Astrocyte (in vitro differentiated cells and primary cell): Measurements from ENCODE around the gene C6orf136. TPM values are rescaled to one million over a fixed set of nuclear protein-coding genes. Genes with fewer than 3 reads are reported as not detected.

Source experiments
- DNase-seq: peaks from one replicate; pipeline ENCODE4 v3.0.0-alpha.2; 2010; ENCODE audit warnings: low read depth
- FAIRE-seq: peaks from 2 replicates; lab custom pipeline; 2011; peaks lifted over from hg19 to GRCh38; lab: Jason Lieb, UNC
- H2AFZ ChIP-seq: 2 replicates; pipeline ENCODE4 v1.6.0; 2012; ENCODE audit warnings: low read depth, low read length, inconsistent platforms
- H3K27ac ChIP-seq: 2 replicates; pipeline ENCODE4 v1.5.1; 2011; ENCODE audit warnings: low read depth, low read length, inconsistent platforms
- H3K27me3 ChIP-seq: 2 replicates; pipeline ENCODE4 v1.6.0; 2011; ENCODE audit warnings: low read length, inconsistent platforms; ENCODE audit not compliant: insufficient read depth
- H3K36me3 ChIP-seq: 2 replicates; pipeline ENCODE4 v1.5.1; 2011; ENCODE audit warnings: low read length, inconsistent platforms; ENCODE audit not compliant: insufficient read depth
- H3K4me1 ChIP-seq: 2 replicates; pipeline ENCODE4 v1.5.1; 2011; ENCODE audit warnings: low read length, inconsistent platforms; ENCODE audit not compliant: insufficient read depth
- H3K4me2 ChIP-seq: 2 replicates; pipeline ENCODE4 v1.6.0; 2012; ENCODE audit warnings: low read length, inconsistent platforms
- H3K4me3 ChIP-seq: 2 replicates; pipeline ENCODE4 v1.5.1; 2011; ENCODE audit warnings: low read depth, mild to moderate bottlenecking, low read length, inconsistent platforms; ENCODE audit not compliant: insufficient read depth
- H3K79me2 ChIP-seq: 2 replicates; pipeline ENCODE4 v1.6.0; 2012; ENCODE audit warnings: mild to moderate bottlenecking, low read length, inconsistent platforms; ENCODE audit not compliant: insufficient read depth
- H3K9ac ChIP-seq: 2 replicates; pipeline ENCODE4 v1.6.0; 2012; ENCODE audit warnings: mild to moderate bottlenecking, low read length, inconsistent platforms
- H3K9me3 ChIP-seq: 2 replicates; pipeline ENCODE4 v1.5.1; 2012; ENCODE audit warnings: low read depth, mild to moderate bottlenecking, low read length, inconsistent platforms; ENCODE audit not compliant: insufficient read depth
- H4K20me1 ChIP-seq: 2 replicates; pipeline ENCODE4 v1.6.0; 2012; ENCODE audit warnings: low read length, inconsistent platforms; ENCODE audit not compliant: insufficient read depth
- H3K27ac Mint-ChIP-seq: one replicate; pipeline ENCODE4 v1.8.0; 2021; ENCODE audit warnings: mild to moderate bottlenecking, mixed read lengths; ENCODE audit not compliant: unreplicated experiment
- H3K27me3 Mint-ChIP-seq: one replicate; pipeline ENCODE4 v1.8.0; 2021; ENCODE audit warnings: low read depth, mixed read lengths; ENCODE audit not compliant: unreplicated experiment
- H3K36me3 Mint-ChIP-seq: one replicate; pipeline ENCODE4 v1.8.0; 2021; ENCODE audit warnings: low read depth, mixed read lengths; ENCODE audit not compliant: unreplicated experiment
- H3K4me1 Mint-ChIP-seq: one replicate; pipeline ENCODE4 v1.8.0; 2021; ENCODE audit warnings: low read depth, mixed read lengths; ENCODE audit not compliant: unreplicated experiment
- H3K4me3 Mint-ChIP-seq: one replicate; pipeline ENCODE4 v1.8.0; 2021; ENCODE audit warnings: mild to moderate bottlenecking, moderate library complexity, mixed read lengths; ENCODE audit not compliant: unreplicated experiment
- H3K9me3 Mint-ChIP-seq: one replicate; pipeline ENCODE4 v1.8.0; 2021; ENCODE audit warnings: mild to moderate bottlenecking, mixed read lengths; ENCODE audit not compliant: unreplicated experiment
- CTCF ChIP-seq: IDR thresholded peaks from 2 replicates; pipeline ENCODE4 v1.5.1; 2011; ENCODE audit warnings: low read depth, mild to moderate bottlenecking, inconsistent platforms, low read length, moderate library complexity; ENCODE audit not compliant: insufficient read depth
- EZH2 ChIP-seq: IDR thresholded peaks from 2 replicates; pipeline ENCODE4 v1.6.1; 2012; ENCODE audit warnings: mild to moderate bottlenecking, low read length, inconsistent platforms; ENCODE audit not compliant: insufficient read depth
- total RNA-seq: library from RNA; stranded (reverse); gene quantifications from 2 replicates; pipeline ENCODE4 v1.2.1, GENCODE V29; 2021

The C6orf136 gene
- total RNA-seq, 1 donor from 2014 or later, result 12.7 TPM

GRCh38 chr6:30617565-30618269 lies 29.2 kb upstream of the C6orf136 start, which contains the start of gene MRPS18B:
Gene MRPS18B (plus strand): TSS chr6:30617840. CDS start chr6:30617866, 26 bp downstream.
- Mint-ChIP-seq H3K27me3 (no peaks in the 10 kb centered on the region), H3K9me3 (peaks cover 3% of the 10 kb centered on the region), H3K4me3 (peak within 1 kb of the TSS; percentile 99), H3K4me1 (peaks cover 27% of the 10 kb centered on the region), H3K27ac (peak within 1 kb of the TSS; percentile 100), H3K36me3 (peaks cover 20% of the 10 kb centered on the region)
- no peak for FAIRE-seq
- DNase-seq, result peak; percentile 95
- H3K9ac ChIP-seq, result peak within 1 kb of the TSS; percentile 100
- peak within 1 kb of the TSS; percentile 79 for H2AFZ ChIP-seq
- H3K79me2 ChIP-seq, result peaks cover 44% of the 10 kb centered on the region
- peaks cover 14% of the 10 kb centered on the region for H3K36me3 ChIP-seq
- H3K27ac ChIP-seq, result peak within 1 kb of the TSS; percentile 100
- peaks cover 32% of the 10 kb centered on the region for H4K20me1 ChIP-seq
- TF ChIP-seq CTCF (no peak), EZH2 (no peak)
- peak within 1 kb of the TSS; percentile 100 for H3K4me3 ChIP-seq
- peaks cover 28% of the 10 kb centered on the region for H3K4me1 ChIP-seq
- no peaks in the 10 kb centered on the region for H3K9me3 ChIP-seq
- H3K4me2 ChIP-seq, result peak within 1 kb of the TSS; percentile 99
- H3K27me3 ChIP-seq, result no peaks in the 10 kb centered on the region

GRCh38 chr6:30618270-30618797 lies 28.6 kb upstream of the C6orf136 start:
- TF ChIP-seq EZH2 (no peak), CTCF (no peak)
- peak overlapping the region; percentile 89 for H3K4me2 ChIP-seq
- Mint-ChIP-seq H3K4me1 (peaks cover 21% of the 10 kb centered on the region), H3K4me3 (peak overlapping the region; percentile 99), H3K9me3 (peaks cover 3% of the 10 kb centered on the region), H3K36me3 (peaks cover 20% of the 10 kb centered on the region), H3K27ac (peak overlapping the region; percentile 100), H3K27me3 (no peaks in the 10 kb centered on the region)
- no peak for DNase-seq
- H3K27ac ChIP-seq, result peak overlapping the region; percentile 100
- peaks cover 17% of the 10 kb centered on the region for H3K36me3 ChIP-seq
- peaks cover 26% of the 10 kb centered on the region for H4K20me1 ChIP-seq
- H3K9me3 ChIP-seq, result no peaks in the 10 kb centered on the region
- peaks cover 44% of the 10 kb centered on the region for H3K79me2 ChIP-seq
- FAIRE-seq, result no peak
- no peak overlapping the region for H2AFZ ChIP-seq
- H3K4me3 ChIP-seq, result peak overlapping the region; percentile 78
- H3K27me3 ChIP-seq, result no peaks in the 10 kb centered on the region
- peak overlapping the region; percentile 100 for H3K9ac ChIP-seq
- peaks cover 22% of the 10 kb centered on the region for H3K4me1 ChIP-seq
